ENCODE measurements around the gene BABAM2.

DNA sequence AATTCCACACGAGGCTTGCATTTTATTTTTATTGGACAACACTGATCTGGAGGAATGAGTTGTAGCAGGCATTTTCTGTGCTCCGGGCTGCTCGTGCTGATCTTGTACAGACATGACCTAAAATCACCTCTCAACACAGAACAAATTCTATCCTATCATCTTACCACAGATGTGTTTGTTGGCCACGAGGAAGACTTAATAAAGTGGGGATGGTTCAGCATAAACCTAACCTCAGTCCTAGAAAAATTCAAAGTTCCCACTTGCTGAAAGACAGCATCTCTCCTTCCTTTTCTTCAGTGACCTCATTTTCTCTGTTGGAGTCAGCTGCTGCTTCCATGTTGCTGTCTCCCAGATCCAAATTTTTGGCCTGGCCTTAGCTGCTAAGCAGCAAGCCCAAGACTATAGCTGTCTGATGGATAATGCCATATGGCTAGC lies 45.7 kb upstream of the BABAM2 start:
- TF ChIP-seq, protein P1, sequence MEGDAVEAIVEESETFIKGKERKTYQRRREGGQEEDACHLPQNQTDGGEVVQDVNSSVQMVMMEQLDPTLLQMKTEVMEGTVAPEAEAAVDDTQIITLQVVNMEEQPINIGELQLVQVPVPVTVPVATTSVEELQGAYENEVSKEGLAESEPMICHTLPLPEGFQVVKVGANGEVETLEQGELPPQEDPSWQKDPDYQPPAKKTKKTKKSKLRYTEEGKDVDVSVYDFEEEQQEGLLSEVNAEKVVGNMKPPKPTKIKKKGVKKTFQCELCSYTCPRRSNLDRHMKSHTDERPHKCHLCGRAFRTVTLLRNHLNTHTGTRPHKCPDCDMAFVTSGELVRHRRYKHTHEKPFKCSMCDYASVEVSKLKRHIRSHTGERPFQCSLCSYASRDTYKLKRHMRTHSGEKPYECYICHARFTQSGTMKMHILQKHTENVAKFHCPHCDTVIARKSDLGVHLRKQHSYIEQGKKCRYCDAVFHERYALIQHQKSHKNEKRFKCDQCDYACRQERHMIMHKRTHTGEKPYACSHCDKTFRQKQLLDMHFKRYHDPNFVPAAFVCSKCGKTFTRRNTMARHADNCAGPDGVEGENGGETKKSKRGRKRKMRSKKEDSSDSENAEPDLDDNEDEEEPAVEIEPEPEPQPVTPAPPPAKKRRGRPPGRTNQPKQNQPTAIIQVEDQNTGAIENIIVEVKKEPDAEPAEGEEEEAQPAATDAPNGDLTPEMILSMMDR (IDR thresholded peaks at IDR 0.05; ENCODE audit: insufficient read depth, low read length, poor library complexity, severe bottlenecking), result no peak
- TF ChIP-seq EZH2phosphoT487 (conservative IDR thresholded peaks at IDR 0.05; ENCODE audit: low read length), result no peak

Data from SU-DHL-6 (cell line).